Mesenchymal stem cell (in vitro differentiated cells and primary cell): ENCODE data around the gene CXCR1. TPM values are rescaled to one million over a fixed set of nuclear protein-coding genes. Genes with fewer than 3 reads are reported as not detected.

ENCODE experiments used
- DNase-seq: peaks from one replicate; pipeline ENCODE4 v3.0.0-alpha.2; 2013
- H2AFZ ChIP-seq: one replicate; pipeline ENCODE4 v1.6.1; 2013; ENCODE audit warnings: low read depth, mild to moderate bottlenecking, control low read depth, inconsistent platforms, low read length, moderate library complexity
- H2AK5ac ChIP-seq: 2 replicates; pipeline ENCODE4 v1.6.1; 2013; ENCODE audit warnings: low read length, moderate library complexity, mild to moderate bottlenecking, inconsistent platforms; ENCODE audit not compliant: severe bottlenecking
- H2BK120ac ChIP-seq: one replicate; pipeline ENCODE4 v1.6.1; 2013; ENCODE audit warnings: low read depth, mild to moderate bottlenecking, inconsistent platforms, low read length, moderate library complexity
- H2BK12ac ChIP-seq, 2 experiments: one replicate each; pipeline ENCODE4 v1.6.1; 2013; ENCODE audit warnings: inconsistent platforms in 2 of 2, low read length in 2 of 2, mild to moderate bottlenecking in 2 of 2, moderate library complexity in 2 of 2, control low read depth in 1 of 2
- H2BK15ac ChIP-seq: one replicate; pipeline ENCODE4 v1.6.1; 2013; ENCODE audit warnings: mild to moderate bottlenecking, low read depth, inconsistent platforms; ENCODE audit not compliant: poor library complexity, severe bottlenecking
- H2BK5ac ChIP-seq: 2 replicates; pipeline ENCODE4 v1.6.1; 2013; ENCODE audit warnings: low read depth, mild to moderate bottlenecking, low read length, control low read depth, inconsistent platforms; ENCODE audit not compliant: poor library complexity, severe bottlenecking
- H3K14ac ChIP-seq, 2 experiments: one replicate each; pipeline ENCODE4 v1.6.1; 2013; ENCODE audit warnings: inconsistent platforms in 2 of 2, low read length in 2 of 2, control low read depth in 1 of 2, mild to moderate bottlenecking in 1 of 2, moderate library complexity in 1 of 2
- H3K18ac ChIP-seq, 2 experiments: one replicate each; pipeline ENCODE4 v1.6.1; 2013; ENCODE audit warnings: inconsistent platforms in 2 of 2, low read length in 2 of 2, control low read depth in 1 of 2, low read depth in 1 of 2, mild to moderate bottlenecking in 1 of 2
- H3K23ac ChIP-seq, 2 experiments: one replicate each; pipeline ENCODE4 v1.6.1; 2013; ENCODE audit warnings: inconsistent platforms in 2 of 2, low read length in 2 of 2, mild to moderate bottlenecking in 2 of 2, moderate library complexity in 2 of 2, control low read depth in 1 of 2
- H3K27ac ChIP-seq: 2 replicates; pipeline ENCODE4 v1.5.1; 2013; ENCODE audit warnings: mild to moderate bottlenecking, moderate library complexity, low read length, control low read depth, inconsistent platforms; ENCODE audit not compliant: poor library complexity, severe bottlenecking
- H3K27me3 ChIP-seq, 2 experiments: 2 replicates each; pipeline versions ENCODE4 v1.6.1 to v1.7.0; 2013; ENCODE audit warnings: low read length in 2 of 2, mild to moderate bottlenecking in 2 of 2, moderate library complexity in 2 of 2, control low read depth in 1 of 2, inconsistent platforms in 1 of 2; ENCODE audit not compliant: control insufficient read depth in 1 of 2, insufficient read depth in 1 of 2
- H3K36me3 ChIP-seq, 2 experiments: 2 replicates each; pipeline versions ENCODE4 v1.6.1 to v1.7.0; 2013; ENCODE audit warnings: low read length in 2 of 2, control low read depth in 1 of 2, inconsistent platforms in 1 of 2, low read depth in 1 of 2, mild to moderate bottlenecking in 1 of 2; ENCODE audit not compliant: insufficient read depth in 2 of 2, control insufficient read depth in 1 of 2
- H3K4ac ChIP-seq, 2 experiments: one replicate each; pipeline ENCODE4 v1.6.1; 2013; ENCODE audit warnings: inconsistent platforms in 2 of 2, low read length in 2 of 2, mild to moderate bottlenecking in 2 of 2, moderate library complexity in 2 of 2, control low read depth in 1 of 2, low read depth in 1 of 2
- H3K4me1 ChIP-seq: 2 replicates; pipeline ENCODE4 v1.6.1; 2013; ENCODE audit warnings: low read depth, low read length, control low read depth; ENCODE audit not compliant: control insufficient read depth, insufficient read depth
- H3K4me2 ChIP-seq: 2 replicates; pipeline ENCODE4 v1.6.1; 2013; ENCODE audit warnings: low read length, mild to moderate bottlenecking, inconsistent platforms; ENCODE audit not compliant: poor library complexity, severe bottlenecking
- H3K4me3 ChIP-seq, 2 experiments: 2 replicates each; pipeline versions ENCODE4 v1.5.1 to v1.7.0; 2013; ENCODE audit warnings: low read length in 2 of 2, mild to moderate bottlenecking in 2 of 2, control low read depth in 1 of 2, low read depth in 1 of 2; ENCODE audit not compliant: insufficient read depth in 1 of 2
- H3K79me1 ChIP-seq: replicated peaks from 2 replicates; pipeline ENCODE4 v1.6.1; 2013; ENCODE audit warnings: mild to moderate bottlenecking, control low read depth, low read length, inconsistent platforms; ENCODE audit not compliant: poor library complexity, severe bottlenecking
- H3K9ac ChIP-seq: 2 replicates; pipeline ENCODE4 v1.7.0; 2013; ENCODE audit warnings: mild to moderate bottlenecking, low read length, moderate library complexity
- H3K9me3 ChIP-seq: 2 replicates; pipeline ENCODE4 v1.7.0; 2013; ENCODE audit warnings: mild to moderate bottlenecking, low read length; ENCODE audit not compliant: control insufficient read depth
- H4K8ac ChIP-seq: one replicate; pipeline ENCODE4 v1.6.1; 2013; ENCODE audit warnings: inconsistent platforms, mild to moderate bottlenecking, low read length, moderate library complexity
- H4K91ac ChIP-seq: one replicate; pipeline ENCODE4 v1.6.1; 2013; ENCODE audit warnings: mild to moderate bottlenecking, low read length, inconsistent platforms
- WGBS: methylation state at CpG from one replicate; pipeline ENCODE4 v1.1.7; 2013; ENCODE audit warnings: mixed read lengths; 5-methylcytosine and 5-hydroxymethylcytosine counted together
- polyA plus RNA-seq, 2 experiments: library from polyadenylated mRNA; stranded (reverse); fragments of 200-250 nt; gene quantifications; one replicate each; pipeline ENCODE4 v1.2.3, GENCODE V29; 2013

Gene CXCR1
- polyA plus RNA-seq (2013, experiment 1 of 2), result not detected
- not detected for polyA plus RNA-seq (2013, experiment 2 of 2)

DNA sequence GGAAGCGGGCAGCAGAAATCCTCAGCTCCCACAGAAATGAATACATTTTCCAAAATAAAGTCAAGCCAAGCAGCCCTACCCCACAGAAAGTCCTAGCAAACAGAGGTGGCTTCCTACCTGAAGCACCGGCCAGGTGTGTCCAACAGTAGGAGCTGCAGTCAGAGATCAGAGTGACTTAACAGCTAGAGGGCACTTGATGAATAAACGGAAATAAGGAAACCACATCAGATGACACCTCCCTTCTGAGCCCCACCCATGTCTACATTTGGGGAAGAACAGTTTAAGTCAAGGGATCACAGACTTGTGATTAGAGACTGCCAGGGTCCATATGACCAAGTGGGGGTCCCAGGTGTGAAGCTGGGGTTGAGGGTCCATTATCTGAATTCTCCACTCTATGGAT lies at the start of gene CXCR1:
CXCR1 (minus strand) TSS at position 172 of the 400 bp plus-strand sequence. CDS start 1,751 bp downstream, outside the sequence.
- no peaks in the 10 kb centered on the region for H3K36me3 ChIP-seq
- no peak within 1 kb of the TSS for H4K8ac ChIP-seq
- H2BK12ac ChIP-seq, result no peak within 1 kb of the TSS
- H2BK120ac ChIP-seq, result no peak within 1 kb of the TSS
- no peak within 1 kb of the TSS for H3K27ac ChIP-seq
- no peak within 1 kb of the TSS for H4K91ac ChIP-seq
- no peaks in the 10 kb centered on the region for H3K79me1 ChIP-seq
- H3K9me3 ChIP-seq, result peaks cover 5% of the 10 kb centered on the region
- H3K4ac ChIP-seq, result no peak within 1 kb of the TSS
- no peak for DNase-seq
- H2BK15ac ChIP-seq, result no peak within 1 kb of the TSS
- no peak within 1 kb of the TSS for H3K14ac ChIP-seq
- no peak within 1 kb of the TSS for H2AFZ ChIP-seq
- no peaks in the 10 kb centered on the region for H3K4me1 ChIP-seq
- H3K4me2 ChIP-seq, result no peak within 1 kb of the TSS
- 91% methylated on average over 2 of the region's 3 CpGs for WGBS
- no peak within 1 kb of the TSS for H2BK5ac ChIP-seq
- no peak within 1 kb of the TSS for H3K4me3 ChIP-seq
- peaks cover 43 to 67% of the 10 kb centered on the region in 2 experiments for H3K27me3 ChIP-seq
- H2AK5ac ChIP-seq, result no peak within 1 kb of the TSS
- no peak within 1 kb of the TSS for H3K9ac ChIP-seq
- H3K18ac ChIP-seq, result no peak within 1 kb of the TSS
- H3K23ac ChIP-seq, result no peak within 1 kb of the TSS

DNA sequence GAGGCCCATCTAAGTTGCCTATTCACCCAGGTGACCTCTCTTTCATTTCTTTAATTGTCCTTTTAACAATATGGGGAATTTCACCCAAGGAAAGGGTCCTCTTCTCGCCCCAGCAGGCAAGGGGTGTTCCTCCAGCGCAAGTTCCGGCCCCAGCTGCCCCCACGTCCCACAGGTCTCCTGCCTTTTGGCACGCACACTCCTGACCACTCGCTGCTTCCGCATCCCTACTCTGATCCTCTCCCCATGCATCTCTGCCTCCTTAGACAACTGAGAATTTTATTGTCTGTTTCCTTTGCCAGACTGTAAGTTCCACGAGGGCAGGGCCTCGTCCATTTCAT lies 49.5 kb upstream of the CXCR1 start:
- 82% methylated on average over 7 of the region's 9 CpGs for WGBS
- no peak for DNase-seq
- Histone ChIP-seq H3K9ac (peak overlapping the region; percentile 98), H3K9me3 (no peaks in the 10 kb centered on the region), H2BK120ac (no peak overlapping the region), H3K18ac (no peak overlapping the region), H3K36me3 (peaks cover 2 to 6% of the 10 kb centered on the region in 2 experiments), H2AFZ (no peak overlapping the region), H2AK5ac (no peak overlapping the region), H3K23ac (no peak overlapping the region), H3K27me3 (peaks cover 0 to 4% of the 10 kb centered on the region in 2 experiments), H4K8ac (peak overlapping the region; percentile 78), H3K27ac (peak overlapping the region; percentile 80), H3K79me1 (no peaks in the 10 kb centered on the region), H3K4me3 (peak overlapping the region in 1 of 2 experiments; percentile 87), H2BK12ac (peak overlapping the region in 1 of 2 experiments; percentile 8), H3K4me2 (peak overlapping the region; percentile 83), H2BK5ac (no peak overlapping the region), H2BK15ac (no peak overlapping the region), H4K91ac (no peak overlapping the region), H3K4me1 (peaks cover 8% of the 10 kb centered on the region), H3K4ac (peak overlapping the region in 1 of 2 experiments; percentile 6), H3K14ac (no peak overlapping the region)

DNA sequence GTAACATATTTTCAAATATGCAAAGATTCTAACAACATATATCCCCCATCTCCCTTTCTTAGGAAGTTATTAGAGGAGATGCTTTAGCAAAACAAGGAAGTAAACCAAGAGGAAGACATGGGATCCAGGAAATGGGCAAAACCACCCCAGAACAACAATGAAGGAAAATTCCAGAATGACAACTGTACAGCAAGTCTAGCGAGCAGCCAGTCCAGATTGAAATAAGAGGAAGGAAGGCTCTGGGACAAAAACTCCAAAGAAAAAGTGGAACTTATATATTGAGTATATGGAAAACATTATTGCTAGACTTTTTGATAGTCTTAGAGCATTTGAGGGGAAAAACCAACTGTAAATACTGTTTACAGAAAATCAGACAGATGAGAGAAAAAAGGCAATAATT lies 47.4 kb upstream of the CXCR1 start:
- Histone ChIP-seq H3K27me3 (peaks cover 0 to 10% of the 10 kb centered on the region in 2 experiments), H2AK5ac (no peak overlapping the region), H3K4me3 (no peak overlapping the region), H3K9me3 (peaks cover 11% of the 10 kb centered on the region), H3K18ac (no peak overlapping the region), H2AFZ (no peak overlapping the region), H2BK120ac (no peak overlapping the region), H3K4me2 (no peak overlapping the region), H3K4ac (no peak overlapping the region), H3K14ac (no peak overlapping the region), H3K36me3 (no peaks in the 10 kb centered on the region), H2BK12ac (no peak overlapping the region), H3K27ac (no peak overlapping the region), H4K91ac (no peak overlapping the region), H3K79me1 (no peaks in the 10 kb centered on the region), H2BK15ac (no peak overlapping the region), H4K8ac (no peak overlapping the region), H3K9ac (no peak overlapping the region), H3K23ac (no peak overlapping the region), H3K4me1 (peaks cover 2% of the 10 kb centered on the region), H2BK5ac (no peak overlapping the region)
- no peak for DNase-seq
- 80% methylated on average over 1 of the region's 1 CpG for WGBS

DNA sequence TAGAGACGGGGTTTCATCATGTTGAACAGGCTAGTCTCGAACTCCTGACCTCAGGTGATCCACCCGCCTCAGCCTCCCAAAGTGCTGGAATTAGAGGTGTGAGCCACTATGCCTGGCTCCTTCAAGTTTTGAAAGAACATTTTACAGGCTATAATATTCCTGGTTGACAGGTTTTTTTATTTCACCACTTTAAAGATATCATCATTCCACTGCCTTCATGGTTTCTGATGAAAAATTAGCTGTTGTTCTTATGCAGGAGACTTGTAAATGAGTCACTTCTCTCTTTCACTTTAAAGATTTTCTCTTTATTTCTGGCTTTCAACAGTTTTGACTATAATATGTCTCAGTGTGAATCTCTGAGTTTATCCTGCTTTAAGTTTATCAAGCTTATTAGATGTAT lies 42.3 kb upstream of the CXCR1 start:
- Histone ChIP-seq H3K23ac (no peak overlapping the region), H3K4ac (no peak overlapping the region), H3K36me3 (no peaks in the 10 kb centered on the region), H3K18ac (no peak overlapping the region), H3K27me3 (peaks cover 3 to 10% of the 10 kb centered on the region in 2 experiments), H4K91ac (no peak overlapping the region), H2AK5ac (no peak overlapping the region), H2BK15ac (no peak overlapping the region), H4K8ac (no peak overlapping the region), H3K4me1 (no peaks in the 10 kb centered on the region), H3K14ac (no peak overlapping the region), H3K27ac (no peak overlapping the region), H3K4me2 (no peak overlapping the region), H2BK120ac (no peak overlapping the region), H2BK12ac (no peak overlapping the region), H3K79me1 (no peaks in the 10 kb centered on the region), H3K9ac (no peak overlapping the region), H3K9me3 (peaks cover 16% of the 10 kb centered on the region), H3K4me3 (no peak overlapping the region), H2AFZ (no peak overlapping the region), H2BK5ac (no peak overlapping the region)
- 100% methylated on average over 3 of the region's 3 CpGs for WGBS
- no peak for DNase-seq
